HCT116 (cell line): Measurements from ENCODE around the gene SERINC5. TPM values are rescaled to one million over a fixed set of nuclear protein-coding genes. Genes with fewer than 3 reads are reported as not detected.

ENCODE experiments used
- ATAC-seq: fragments of 200-7000 bp; cut with Tn5 transposase; 2 replicates; pipeline ENCODE4 v1.9.1; 2020; ENCODE audit warnings: mild to moderate bottlenecking, moderate library complexity
- BruUV-seq: library from RNA; stranded (reverse); fragments of 400-500 nt; replicated peaks from 2 replicates; lab custom pipeline; 2021; lab: Mats Ljungman, UMichigan
- CTCF ChIA-PET: fragments of 300-600 bp; sonication (Branson Sonifier 250); formaldehyde crosslinking; loops from one replicate; lab custom pipeline; 2021; ENCODE audit warnings: antibody characterized with exemption; lab: Charles Lee
- POLR2A ChIA-PET: fragments of 300-600, 350-600 bp; sonication (Branson Sonifier 250); formaldehyde crosslinking; loops from one replicate; lab custom pipeline; 2021; ENCODE audit warnings: antibody characterized with exemption; lab: Charles Lee
- RAD21 ChIA-PET, 2 experiments: fragments of 300-600 bp; sonication (Branson Sonifier 250); formaldehyde crosslinking; loops; one replicate each; lab custom pipeline; 2023; ENCODE audit warnings: low total read pairs in 2 of 2; ENCODE audit not compliant: uncharacterized antibody in 2 of 2, unreplicated experiment in 2 of 2, low non-redundant PET in 1 of 2; lab: Charles Lee
- DNase-seq: peaks from one replicate; pipeline ENCODE4 v3.0.0-alpha.2; 2010; ENCODE audit warnings: low read depth, low spot score
- H2AFZ ChIP-seq: fragments of 200-600 bp; shearing (Covaris generic), sonication (generic); 2 replicates; pipeline ENCODE4 v1.6.1; 2017; ENCODE audit warnings: low read depth, mixed run types, mixed read lengths, antibody characterized with exemption, low read length; ENCODE audit not compliant: poor library complexity, severe bottlenecking
- H3K27ac ChIP-seq: 2 replicates; pipeline ENCODE4 v1.5.1; 2012; ENCODE audit warnings: low read depth, low read length
- H3K27me3 ChIP-seq: fragments of 200-600 bp; sonication (generic); 2 replicates; pipeline ENCODE4 v1.6.1; 2016; ENCODE audit warnings: mixed run types, low read length, mixed read lengths; ENCODE audit not compliant: insufficient read depth
- H3K36me3 ChIP-seq, 2 experiments: fragments of 200-500 bp in 1 of 2; fragments of 200-600 bp in 1 of 2; sonication (Bioruptor generic) in 1 of 2; sonication (generic) in 1 of 2; 2 replicates each; pipeline versions ENCODE4 v1.5.1 to v1.6.1; 2014 to 2016; ENCODE audit warnings: low read length in 2 of 2, inconsistent platforms in 1 of 2, mixed read lengths in 1 of 2, mixed run types in 1 of 2; ENCODE audit not compliant: insufficient read depth in 2 of 2, control insufficient read depth in 1 of 2
- H3K4me1 ChIP-seq, 2 experiments: fragments of 200-600 bp in 1 of 2; sonication (generic) in 1 of 2; 2 replicates each; pipeline versions ENCODE4 v1.5.1 to v1.6.1; 2012 to 2017; ENCODE audit warnings: low read length in 2 of 2, inconsistent platforms in 1 of 2, mild to moderate bottlenecking in 1 of 2, mixed read lengths in 1 of 2, mixed run types in 1 of 2, moderate library complexity in 1 of 2; ENCODE audit not compliant: insufficient read depth in 2 of 2, control insufficient read depth in 1 of 2
- H3K4me2 ChIP-seq: fragments of 200-600 bp; sonication (generic); 2 replicates; pipeline ENCODE4 v1.6.1; 2017; ENCODE audit warnings: mixed run types, low read length, mixed read lengths
- H3K4me3 ChIP-seq, 2 experiments: fragments of 200-600 bp in 1 of 2; sonication (generic) in 1 of 2; replicated peaks in 1 of 2; 2 replicates each; pipeline ENCODE4 v1.5.1; 2011 to 2016; ENCODE audit warnings: low read length in 2 of 2, control low read depth in 1 of 2, low read depth in 1 of 2, mild to moderate bottlenecking in 1 of 2, mixed read lengths in 1 of 2, mixed run types in 1 of 2
- H3K79me2 ChIP-seq: fragments of 200-600 bp; sonication (generic); 2 replicates; pipeline ENCODE4 v1.6.1; 2017; ENCODE audit warnings: mild to moderate bottlenecking, mixed run types, low read length, moderate library complexity, mixed read lengths; ENCODE audit not compliant: insufficient read depth
- H3K9ac ChIP-seq: fragments of 200-600 bp; sonication (generic); 2 replicates; pipeline ENCODE4 v1.6.1; 2016; ENCODE audit warnings: low read length, mixed read lengths
- H3K9me2 ChIP-seq: fragments of 200-600 bp; sonication (generic), shearing (Covaris generic); 2 replicates; pipeline ENCODE4 v1.6.1; 2017; ENCODE audit warnings: mixed run types, mild to moderate bottlenecking, moderate library complexity; ENCODE audit not compliant: insufficient read depth
- H3K9me3 ChIP-seq, 2 experiments: fragments of 200-500 bp in 1 of 2; fragments of 200-600 bp in 1 of 2; sonication (Bioruptor generic) in 1 of 2; sonication (generic) in 1 of 2; 2 replicates each; pipeline ENCODE4 v1.6.1; 2014 to 2017; ENCODE audit warnings: low read length in 2 of 2, mixed read lengths in 2 of 2, inconsistent platforms in 1 of 2, low read depth in 1 of 2, mild to moderate bottlenecking in 1 of 2, mixed run types in 1 of 2, moderate library complexity in 1 of 2; ENCODE audit not compliant: control insufficient read depth in 1 of 2, insufficient read depth in 1 of 2
- H4K20me1 ChIP-seq: fragments of 200-600 bp; sonication (generic), shearing (Covaris generic); 2 replicates; pipeline ENCODE4 v1.6.1; 2017; ENCODE audit warnings: mixed run types, mild to moderate bottlenecking, moderate library complexity; ENCODE audit not compliant: insufficient read depth
- ELF1 ChIP-seq: IDR thresholded peaks from 2 replicates; pipeline ENCODE4 v1.6.1; 2012; ENCODE audit warnings: low read depth, borderline replicate concordance
- EZH2 ChIP-seq: fragments of 200-600 bp; sonication (generic); IDR thresholded peaks from 2 replicates; pipeline ENCODE4 v1.6.1; 2017; ENCODE audit warnings: antibody characterized with exemption, mixed run types
- FOSL1 ChIP-seq: IDR thresholded peaks from 2 replicates; pipeline ENCODE4 v1.6.1; 2012; ENCODE audit warnings: low read depth
- MAX ChIP-seq: IDR thresholded peaks from 2 replicates; pipeline ENCODE4 v1.6.1; 2012
- POLR2A ChIP-seq: IDR thresholded peaks from 2 replicates; pipeline ENCODE4 v1.7.0; 2011; ENCODE audit warnings: borderline replicate concordance; ENCODE audit not compliant: insufficient read depth, insufficient read length; ENCODE audit errors: extremely low read depth
- POLR2AphosphoS5 ChIP-seq: IDR thresholded peaks from 2 replicates; pipeline ENCODE4 v1.6.1; 2011; ENCODE audit warnings: mild to moderate bottlenecking, low read depth, low read length, moderate library complexity
- SIN3A ChIP-seq: IDR thresholded peaks from 2 replicates; pipeline ENCODE4 v1.6.1; 2012; ENCODE audit warnings: low read depth
- SP1 ChIP-seq: IDR thresholded peaks from 2 replicates; pipeline ENCODE4 v1.6.1; 2012; ENCODE audit warnings: low read depth
- TCF7L2 ChIP-seq: IDR thresholded peaks from 2 replicates; pipeline ENCODE4 v1.7.0; 2011; ENCODE audit warnings: borderline replicate concordance, inconsistent platforms; ENCODE audit not compliant: insufficient read depth, insufficient read length; ENCODE audit errors: extremely low read depth
- ZBTB33 ChIP-seq: IDR thresholded peaks from 2 replicates; pipeline ENCODE4 v1.6.1; 2011; ENCODE audit warnings: mild to moderate bottlenecking, low read length, moderate library complexity; ENCODE audit not compliant: insufficient replicate concordance; ENCODE audit errors: extremely low read depth
- intact Hi-C: fragments of 100-400 bp; cut with micrococcal nuclease; formaldehyde crosslinking; loops from 2 replicates; pipeline ENCODE4 v1.10.0; 2022
- total RNA-seq: library from RNA; stranded (reverse); gene quantifications from one replicate; pipeline ENCODE4 v1.2.1, GENCODE V29; 2021; ENCODE audit not compliant: unreplicated experiment

Gene SERINC5
- total RNA-seq, 1 experiment from 2014 or later, result 39.3 TPM

GRCh38 chr5:80170117-80170535, 85.7 kb downstream of the SERINC5 start:
- Histone ChIP-seq H3K9me3 (no peaks in the 10 kb centered on the region), H3K9ac (no peak overlapping the region), H2AFZ (no peak overlapping the region)
- RAD21 ChIA-PET, result no interaction called here
- intact Hi-C loops, result no loop called here
- no TSS peak for BruUV-seq
- TF ChIP-seq ZBTB33 (no peak), SP1 (no peak), ELF1 (no peak), TCF7L2 (no peak), FOSL1 (no peak), POLR2AphosphoS5 (no peak), EZH2 (no peak), SIN3A (no peak), MAX (no peak), POLR2A (no peak)
- TF ChIP-seq, all 23 proteins: peak for 0
- Histone ChIP-seq H3K36me3 (no peaks in the 10 kb centered on the region; a peak in 1 of 4 replicates), H3K4me3 (no peak overlapping the region), H3K79me2 (no peaks in the 10 kb centered on the region), H3K9me2 (no peaks in the 10 kb centered on the region), H3K27ac (no peak overlapping the region), H4K20me1 (no peaks in the 10 kb centered on the region), H3K4me2 (no peak overlapping the region), H3K27me3 (no peaks in the 10 kb centered on the region), H3K4me1 (no peaks in the 10 kb centered on the region)
- ATAC-seq, result no peak
- POLR2A ChIA-PET, result no interaction called here
- CTCF ChIA-PET, result no interaction called here
- no peak for DNase-seq
